Measurements from ENCODE around the gene GFY.
A peak's percentile ranks its signal among the peaks of the same experiment; 100 is the strongest.
"Not testable (repeated sequence)": the region's sequence is repeated elsewhere in the genome, so short reads cannot be mapped to it uniquely, and the experiment has no call there.

The GFY gene

DNA sequence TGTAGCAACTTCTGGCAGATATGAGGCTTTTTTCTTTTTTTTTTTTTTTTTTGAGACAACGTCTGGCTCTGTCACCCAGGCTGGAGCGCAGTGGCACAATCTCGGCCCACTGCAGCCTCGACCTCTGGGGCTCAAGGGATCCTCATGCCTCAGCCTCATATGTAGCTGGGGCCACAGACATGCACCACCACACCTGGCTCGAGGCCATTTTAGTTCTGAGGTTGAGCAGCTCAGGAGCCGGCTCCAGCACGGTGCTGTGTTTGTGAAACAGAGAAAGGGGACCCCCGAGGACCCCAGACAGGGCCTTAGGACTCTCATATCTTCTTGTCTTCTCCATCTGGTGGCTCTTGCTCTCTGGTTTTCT is 45.4 kb downstream of the GFY start:
- DNase-seq = no peak

DNA sequence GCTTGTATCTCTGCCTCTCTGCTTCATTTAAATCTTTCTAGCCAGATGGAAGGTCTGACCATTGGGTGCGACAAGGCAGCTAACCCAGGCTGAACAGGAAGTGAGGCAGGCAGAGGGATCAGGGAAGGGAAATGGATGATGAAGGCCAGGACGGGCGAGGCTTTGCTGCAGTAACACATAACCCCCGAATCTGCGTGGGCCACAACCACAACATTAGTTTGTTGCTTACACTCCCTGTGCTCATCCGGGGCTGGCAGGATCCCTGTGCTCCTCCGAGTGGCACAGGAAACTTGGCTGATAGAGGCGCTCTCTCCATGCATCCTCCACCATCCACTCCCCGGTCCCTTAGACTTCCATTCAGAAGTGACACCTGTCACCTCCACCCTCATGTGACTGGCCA is 47.7 kb downstream of the GFY start:
- DNase-seq = no peak

DNA sequence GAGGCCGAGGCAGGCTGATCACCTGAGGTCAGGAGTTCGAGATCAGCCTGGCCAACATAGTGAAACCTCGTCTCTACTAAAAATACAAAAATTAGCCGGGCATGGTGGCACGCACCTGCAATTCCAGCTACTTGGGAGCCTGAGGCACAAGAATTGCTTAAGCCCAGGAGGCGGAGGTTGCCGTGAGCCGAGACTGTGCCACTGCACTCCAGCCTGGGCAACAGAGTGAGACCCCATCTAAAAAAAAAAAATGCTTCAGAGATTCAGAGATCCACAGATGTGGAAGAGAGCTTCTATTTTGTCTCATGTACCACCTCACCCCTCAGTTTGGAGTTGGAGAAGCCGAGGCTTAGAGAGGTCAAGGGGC is 48.3 kb downstream of the GFY start:
- DNase-seq = not testable (repeated sequence)

DNA sequence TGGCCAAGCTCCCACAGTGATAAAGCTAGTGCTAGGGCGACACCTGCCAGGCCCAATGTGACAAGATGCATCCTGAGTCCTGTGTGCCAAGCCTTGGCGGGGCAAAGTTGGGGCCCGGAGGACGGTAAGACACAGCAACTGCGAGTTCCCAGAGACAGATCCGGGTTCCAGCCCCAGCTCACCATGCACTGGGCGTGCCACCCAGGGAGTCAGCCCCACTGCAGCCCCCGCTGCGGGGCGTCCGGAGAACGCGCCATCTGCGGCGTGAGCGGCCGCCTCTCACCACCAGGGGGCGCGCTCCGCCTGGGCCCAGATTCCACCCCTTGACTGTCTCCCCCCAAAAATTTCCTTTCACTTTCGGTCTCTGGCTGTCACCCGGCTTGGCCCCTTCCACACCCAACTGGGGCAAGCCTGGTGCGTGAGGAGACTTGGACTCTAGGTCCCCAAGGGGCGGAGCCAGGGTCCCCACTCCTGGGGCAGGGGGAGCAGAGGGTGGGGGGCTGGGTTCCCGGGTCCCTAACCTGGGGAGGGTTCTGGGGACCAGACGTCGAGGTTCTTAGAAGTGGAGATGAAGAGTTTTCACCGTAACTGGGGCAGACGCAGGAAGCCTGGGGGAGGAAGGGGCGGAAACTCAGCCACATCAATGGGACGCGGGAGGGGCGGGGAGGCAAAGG is 48.8 kb downstream of the GFY start, which contains the start of gene FLT3LG:
FLT3LG (plus strand) TSS at position 348 of the 674 bp plus-strand sequence. CDS start 425 bp downstream, outside the sequence.
- DNase-seq = peak; percentile 66

DNA sequence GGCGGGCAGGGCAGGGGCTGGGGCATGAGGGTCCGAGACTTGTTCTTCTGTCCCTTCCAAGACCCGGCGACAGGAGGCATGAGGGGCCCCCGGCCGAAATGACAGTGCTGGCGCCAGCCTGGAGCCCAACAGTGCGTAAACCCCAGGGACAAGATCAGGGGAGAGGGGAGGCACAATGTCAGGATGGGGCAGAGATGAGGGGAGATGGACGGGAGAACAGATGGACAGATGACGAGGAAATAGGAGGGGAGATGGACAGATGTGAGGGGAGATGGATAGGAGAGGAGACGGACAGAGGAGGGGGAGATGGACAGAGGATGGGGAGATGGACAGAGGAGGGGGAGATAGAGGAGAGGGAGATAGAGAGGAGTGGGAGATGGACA is 49.3 kb downstream of the GFY start:
- DNase-seq = no peak

DNA sequence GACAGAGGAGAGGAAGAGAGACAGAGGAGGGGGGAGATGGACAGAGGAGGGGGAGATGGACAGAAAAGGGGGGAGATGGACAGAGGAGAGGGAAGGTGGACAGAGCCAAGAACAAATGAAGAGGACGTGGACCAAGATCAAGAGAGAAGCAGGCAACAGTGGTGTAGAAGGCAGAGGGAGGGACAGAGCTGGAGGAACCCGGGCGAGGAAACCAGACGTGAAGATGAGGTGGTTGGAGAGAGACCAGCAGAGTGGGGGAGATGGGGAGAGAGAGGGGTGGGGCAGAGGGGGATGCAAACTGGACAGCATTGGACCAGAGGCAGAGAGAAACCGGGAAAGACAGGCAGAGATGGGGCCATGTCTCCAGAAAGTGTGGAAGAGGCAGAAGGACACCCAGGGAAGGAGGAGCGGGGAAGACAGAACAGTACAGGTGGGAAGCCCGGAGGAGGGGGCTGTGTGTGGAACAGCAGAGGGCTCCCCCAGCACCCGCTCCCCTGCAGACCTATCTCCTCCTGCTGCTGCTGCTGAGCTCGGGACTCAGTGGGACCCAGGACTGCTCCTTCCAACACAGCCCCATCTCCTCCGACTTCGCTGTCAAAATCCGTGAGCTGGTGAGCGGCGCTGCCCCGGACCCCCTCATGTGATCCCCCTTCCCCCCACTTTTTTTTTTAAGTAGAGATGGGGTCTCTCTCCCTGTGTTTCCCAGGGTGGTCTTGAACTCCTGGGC is 50.2 kb downstream of the GFY start:
- no peak for DNase-seq

DNA sequence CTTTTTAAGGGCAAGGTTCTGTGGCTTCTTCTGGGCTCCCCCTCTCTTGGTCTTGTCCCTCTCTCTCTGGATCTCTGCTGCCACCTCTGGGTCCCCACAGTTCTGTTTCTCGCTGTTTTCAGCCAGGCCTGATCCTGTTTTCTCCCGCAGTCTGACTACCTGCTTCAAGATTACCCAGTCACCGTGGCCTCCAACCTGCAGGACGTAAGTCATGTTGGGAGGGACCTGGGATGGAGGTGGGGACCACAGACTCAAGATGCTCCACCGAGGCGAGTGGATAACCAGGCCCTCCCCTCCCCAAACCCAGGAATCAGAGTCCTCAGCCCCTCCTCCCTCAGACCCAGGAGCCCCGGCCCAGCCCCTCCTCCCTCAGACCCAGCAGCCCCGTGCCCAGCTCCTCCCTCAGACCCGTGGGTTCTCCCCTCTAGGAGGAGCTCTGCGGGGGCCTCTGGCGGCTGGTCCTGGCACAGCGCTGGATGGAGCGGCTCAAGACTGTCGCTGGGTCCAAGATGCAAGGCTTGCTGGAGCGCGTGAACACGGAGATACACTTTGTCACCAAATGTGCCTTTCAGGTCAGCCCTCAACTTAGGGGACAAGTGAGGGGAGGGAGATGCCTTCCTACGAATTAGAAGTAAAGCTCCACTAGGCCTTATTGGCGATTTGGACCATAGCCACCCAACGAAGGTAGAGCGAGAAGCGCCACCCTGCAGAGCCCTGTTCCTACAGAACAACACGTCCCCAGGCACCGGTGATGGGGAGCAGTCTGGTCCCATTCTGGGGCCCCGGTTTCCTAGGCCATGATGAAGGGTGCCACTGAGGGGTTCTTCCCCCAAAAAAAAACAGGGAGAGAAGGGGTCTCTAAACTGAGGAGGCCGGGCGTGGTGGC is 51.0 kb downstream of the GFY start:
- DNase-seq = peak; percentile 31
